Endodermal cell (in vitro differentiated cells): ENCODE data around the gene TXK. TPM values are rescaled to one million over a fixed set of nuclear protein-coding genes. Genes with fewer than 3 reads are reported as not detected.

Source experiments
- DNase-seq: peaks from one replicate; pipeline ENCODE4 v3.0.0-alpha.2; 2017
- H3K27ac ChIP-seq: 2 replicates; pipeline ENCODE4 v1.5.1; 2013; ENCODE audit warnings: mild to moderate bottlenecking, low read depth, low read length, moderate library complexity
- H3K27me3 ChIP-seq: 2 replicates; pipeline ENCODE4 v1.6.1; 2013; ENCODE audit warnings: mild to moderate bottlenecking, low read length, moderate library complexity; ENCODE audit not compliant: insufficient read depth, control insufficient read depth, poor library complexity, severe bottlenecking
- H3K36me3 ChIP-seq: 2 replicates; pipeline ENCODE4 v1.7.0; 2013; ENCODE audit warnings: mild to moderate bottlenecking, low read length, moderate library complexity; ENCODE audit not compliant: control insufficient read depth, insufficient read depth
- H3K4me1 ChIP-seq: one replicate; pipeline ENCODE4 v1.7.0; 2013; ENCODE audit warnings: low read length; ENCODE audit not compliant: control insufficient read depth, insufficient read depth
- H3K4me3 ChIP-seq: 2 replicates; pipeline ENCODE4 v1.5.1; 2013; ENCODE audit warnings: mild to moderate bottlenecking, low read length, moderate library complexity
- H3K9ac ChIP-seq: 2 replicates; pipeline ENCODE4 v1.6.1; 2013; ENCODE audit warnings: mild to moderate bottlenecking, low read length, moderate library complexity; ENCODE audit not compliant: poor library complexity, severe bottlenecking; ENCODE audit errors: extremely low read depth
- H3K9me3 ChIP-seq: 2 replicates; pipeline ENCODE4 v1.6.1; 2013; ENCODE audit warnings: mild to moderate bottlenecking, low read length, moderate library complexity; ENCODE audit not compliant: control insufficient read depth
- H3K27ac Mint-ChIP-seq: 2 replicates; pipeline ENCODE4 v1.8.0; 2020; ENCODE audit warnings: mixed read lengths
- H3K27me3 Mint-ChIP-seq: 2 replicates; pipeline ENCODE4 v1.8.0; 2021; ENCODE audit warnings: mild to moderate bottlenecking, mixed read lengths; ENCODE audit not compliant: insufficient read depth
- H3K36me3 Mint-ChIP-seq: 2 replicates; pipeline ENCODE4 v1.8.0; 2020; ENCODE audit warnings: low read depth, mixed read lengths
- H3K4me1 Mint-ChIP-seq: 2 replicates; pipeline ENCODE4 v1.8.0; 2020; ENCODE audit warnings: mixed read lengths
- H3K4me3 Mint-ChIP-seq: 2 replicates; pipeline ENCODE4 v1.8.0; 2020; ENCODE audit warnings: mild to moderate bottlenecking, moderate library complexity, mixed read lengths
- H3K9me3 Mint-ChIP-seq: 2 replicates; pipeline ENCODE4 v1.8.0; 2020; ENCODE audit warnings: mild to moderate bottlenecking, mixed read lengths
- WGBS, 2 experiments: methylation state at CpG; one replicate each; pipeline versions ENCODE4 v1.1.5 to v1.1.7; 2013; ENCODE audit warnings: missing lambda C conversion rate in 2 of 2, mixed read lengths in 1 of 2; ENCODE audit not compliant: insufficient coverage in 1 of 2, insufficient read length in 1 of 2; 5-methylcytosine and 5-hydroxymethylcytosine counted together
- total RNA-seq, 2 donors: library from RNA; stranded (reverse); fragmentation: NEBNext Ultra II Directional in 1 of 2; extraction: Animal tissue kit (Norgen Biotek cat#: 25700) in 1 of 2; gene quantifications; 2 replicates in 1 of 2; 3 replicates in 1 of 2; pipeline ENCODE4 v1.2.1, GENCODE V29; 2021
- TF ChIP-seq, protein P1 (sequence below): fragments of 200-600 bp; sonication (generic); conservative IDR thresholded peaks from 2 replicates; pipeline ENCODE4 v1.5.0; 2021; ENCODE audit warnings: antibody characterized with exemption, mild to moderate bottlenecking

The TXK gene
- total RNA-seq, 2 donors from 2014 or later: 0.66 to 0.68 TPM

DNA sequence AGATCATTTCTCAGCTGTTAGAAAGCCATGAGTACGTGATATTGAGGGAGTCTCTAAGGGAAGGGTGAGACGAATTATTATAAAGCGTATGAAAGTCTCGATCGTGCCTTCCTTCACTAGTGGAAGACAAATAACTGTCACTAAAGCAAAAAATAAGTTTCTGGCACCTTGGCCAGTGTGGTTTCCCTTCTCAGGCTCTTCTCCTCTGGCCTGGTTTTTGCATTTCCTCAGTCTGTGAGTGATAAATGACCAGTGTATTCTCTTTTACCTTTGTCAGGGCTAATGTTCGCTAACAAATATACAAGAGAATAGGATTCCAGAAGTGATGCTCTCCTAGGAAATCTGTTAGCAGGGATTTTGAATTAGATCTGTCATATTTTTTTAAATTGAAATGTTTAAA is 19.6 kb downstream of the TXK start:
- peaks cover 7% of the 10 kb centered on the region for H3K4me1 ChIP-seq
- Mint-ChIP-seq H3K4me3 (no peak overlapping the region), H3K27me3 (no peaks in the 10 kb centered on the region), H3K4me1 (peaks cover 14% of the 10 kb centered on the region), H3K9me3 (no peaks in the 10 kb centered on the region), H3K27ac (no peak overlapping the region), H3K36me3 (no peaks in the 10 kb centered on the region)
- H3K27ac ChIP-seq: no peak overlapping the region
- no peak overlapping the region for H3K9ac ChIP-seq
- H3K4me3 ChIP-seq: no peak overlapping the region
- DNase-seq: no peak
- 98 to 100% methylated on average over 3 to 6 of the region's 6 CpGs for WGBS, 2 experiments
- no peaks in the 10 kb centered on the region for H3K9me3 ChIP-seq
- TF ChIP-seq, protein P1, sequence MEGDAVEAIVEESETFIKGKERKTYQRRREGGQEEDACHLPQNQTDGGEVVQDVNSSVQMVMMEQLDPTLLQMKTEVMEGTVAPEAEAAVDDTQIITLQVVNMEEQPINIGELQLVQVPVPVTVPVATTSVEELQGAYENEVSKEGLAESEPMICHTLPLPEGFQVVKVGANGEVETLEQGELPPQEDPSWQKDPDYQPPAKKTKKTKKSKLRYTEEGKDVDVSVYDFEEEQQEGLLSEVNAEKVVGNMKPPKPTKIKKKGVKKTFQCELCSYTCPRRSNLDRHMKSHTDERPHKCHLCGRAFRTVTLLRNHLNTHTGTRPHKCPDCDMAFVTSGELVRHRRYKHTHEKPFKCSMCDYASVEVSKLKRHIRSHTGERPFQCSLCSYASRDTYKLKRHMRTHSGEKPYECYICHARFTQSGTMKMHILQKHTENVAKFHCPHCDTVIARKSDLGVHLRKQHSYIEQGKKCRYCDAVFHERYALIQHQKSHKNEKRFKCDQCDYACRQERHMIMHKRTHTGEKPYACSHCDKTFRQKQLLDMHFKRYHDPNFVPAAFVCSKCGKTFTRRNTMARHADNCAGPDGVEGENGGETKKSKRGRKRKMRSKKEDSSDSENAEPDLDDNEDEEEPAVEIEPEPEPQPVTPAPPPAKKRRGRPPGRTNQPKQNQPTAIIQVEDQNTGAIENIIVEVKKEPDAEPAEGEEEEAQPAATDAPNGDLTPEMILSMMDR: no peak
- H3K27me3 ChIP-seq: no peaks in the 10 kb centered on the region
- no peaks in the 10 kb centered on the region for H3K36me3 ChIP-seq

DNA sequence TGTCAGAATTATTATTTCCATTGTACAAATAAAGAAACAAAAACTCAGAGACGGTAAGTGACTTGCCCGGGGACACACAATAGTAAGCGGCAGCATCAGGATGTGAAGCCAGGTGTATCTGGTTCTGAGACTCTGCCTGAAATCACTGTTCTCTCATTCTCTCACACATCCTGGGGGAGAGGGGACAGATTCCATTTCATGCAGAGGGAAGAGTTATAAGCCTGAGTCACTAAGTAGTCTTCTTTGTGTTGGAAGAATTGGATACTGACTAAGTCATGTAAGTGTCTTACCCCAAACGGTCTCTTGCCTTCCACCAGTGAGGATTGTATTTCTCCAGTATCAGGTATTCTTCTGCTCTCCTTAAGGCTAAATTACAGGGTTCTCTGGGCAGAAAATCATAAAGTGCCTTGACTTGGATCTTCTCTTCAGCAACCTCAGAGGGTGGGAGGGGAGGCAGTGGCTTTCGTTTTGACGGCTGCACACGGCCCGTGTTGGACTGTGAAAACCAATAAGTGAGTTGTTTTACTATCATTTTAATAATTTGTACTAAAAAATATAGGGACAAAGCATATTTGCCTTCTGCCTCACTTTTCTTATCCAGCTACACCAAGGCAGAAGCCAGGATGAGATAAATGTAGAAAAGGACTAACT is 21.9 kb downstream of the TXK start:
- TF ChIP-seq, protein P1: no peak
- Histone ChIP-seq H3K36me3 (no peaks in the 10 kb centered on the region), H3K4me1 (peaks cover 7% of the 10 kb centered on the region), H3K27me3 (no peaks in the 10 kb centered on the region), H3K9ac (no peak overlapping the region), H3K27ac (no peak overlapping the region), H3K9me3 (no peaks in the 10 kb centered on the region), H3K4me3 (no peak overlapping the region)
- Mint-ChIP-seq H3K4me1 (peaks cover 14% of the 10 kb centered on the region), H3K4me3 (no peak overlapping the region), H3K27me3 (no peaks in the 10 kb centered on the region), H3K9me3 (no peaks in the 10 kb centered on the region), H3K36me3 (no peaks in the 10 kb centered on the region), H3K27ac (no peak overlapping the region)
- WGBS, 2 experiments: 84 to 87% methylated on average over 4 to 8 of the region's 8 CpGs
- DNase-seq: peak; percentile 45

DNA sequence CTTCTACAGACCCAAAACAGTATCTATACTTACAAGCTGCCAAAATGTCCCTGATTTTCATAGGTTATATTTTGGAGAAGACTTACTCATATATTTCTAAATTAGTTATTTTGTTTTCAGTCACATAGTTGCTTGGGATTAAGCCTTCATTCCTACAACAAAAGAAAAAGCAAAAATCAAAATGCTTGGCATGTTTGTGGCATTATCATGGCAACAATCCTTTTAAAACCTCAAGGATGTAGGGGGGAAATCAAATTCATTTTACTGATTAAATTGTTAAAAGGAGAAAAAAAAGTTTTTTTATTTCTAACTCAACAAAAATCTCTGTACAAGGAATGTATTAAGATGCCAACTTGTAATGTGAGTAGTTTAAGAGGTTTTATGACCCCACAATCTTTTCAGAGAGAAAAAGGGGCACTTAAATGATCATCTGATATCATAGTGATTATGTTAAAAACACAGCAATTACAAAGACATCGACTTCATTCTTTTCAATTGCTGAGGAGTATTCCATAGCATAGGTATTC is 23.5 kb downstream of the TXK start:
- Histone ChIP-seq H3K27ac (no peak overlapping the region), H3K36me3 (no peaks in the 10 kb centered on the region), H3K4me1 (peaks cover 7% of the 10 kb centered on the region), H3K4me3 (no peak overlapping the region), H3K27me3 (no peaks in the 10 kb centered on the region), H3K9ac (no peak overlapping the region), H3K9me3 (no peaks in the 10 kb centered on the region)
- Mint-ChIP-seq H3K4me3 (no peak overlapping the region), H3K27me3 (no peaks in the 10 kb centered on the region), H3K4me1 (peaks cover 8% of the 10 kb centered on the region), H3K36me3 (no peaks in the 10 kb centered on the region), H3K9me3 (no peaks in the 10 kb centered on the region), H3K27ac (no peak overlapping the region)
- TF ChIP-seq, protein P1: no peak
- WGBS, 2 experiments: 73% methylated on average over 1 of the region's 1 CpG; no CpG with 5 or more reads in 1 of the 2 experiments
- no peak for DNase-seq
